Endodermal cell (in vitro differentiated cells): ENCODE measurements around the gene TOMM40. TPM values are rescaled to one million over a fixed set of nuclear protein-coding genes. Genes with fewer than 3 reads are reported as not detected.
A peak's percentile ranks its signal among the peaks of the same experiment; 100 is the strongest.
"Not testable (repeated sequence)": the region's sequence is repeated elsewhere in the genome, so short reads cannot be mapped to it uniquely, and the experiment has no call there.

Experiments used
- DNase-seq: peaks from one replicate; pipeline ENCODE4 v3.0.0-alpha.2; 2017
- H3K27ac ChIP-seq: 2 replicates; pipeline ENCODE4 v1.5.1; 2013; ENCODE audit warnings: mild to moderate bottlenecking, low read depth, low read length, moderate library complexity
- H3K27me3 ChIP-seq: 2 replicates; pipeline ENCODE4 v1.6.1; 2013; ENCODE audit warnings: mild to moderate bottlenecking, low read length, moderate library complexity; ENCODE audit not compliant: insufficient read depth, control insufficient read depth, poor library complexity, severe bottlenecking
- H3K36me3 ChIP-seq: 2 replicates; pipeline ENCODE4 v1.7.0; 2013; ENCODE audit warnings: mild to moderate bottlenecking, low read length, moderate library complexity; ENCODE audit not compliant: control insufficient read depth, insufficient read depth
- H3K4me1 ChIP-seq: one replicate; pipeline ENCODE4 v1.7.0; 2013; ENCODE audit warnings: low read length; ENCODE audit not compliant: control insufficient read depth, insufficient read depth
- H3K4me3 ChIP-seq: 2 replicates; pipeline ENCODE4 v1.5.1; 2013; ENCODE audit warnings: mild to moderate bottlenecking, low read length, moderate library complexity
- H3K9ac ChIP-seq: 2 replicates; pipeline ENCODE4 v1.6.1; 2013; ENCODE audit warnings: mild to moderate bottlenecking, low read length, moderate library complexity; ENCODE audit not compliant: poor library complexity, severe bottlenecking; ENCODE audit errors: extremely low read depth
- H3K9me3 ChIP-seq: 2 replicates; pipeline ENCODE4 v1.6.1; 2013; ENCODE audit warnings: mild to moderate bottlenecking, low read length, moderate library complexity; ENCODE audit not compliant: control insufficient read depth
- H3K27ac Mint-ChIP-seq: 2 replicates; pipeline ENCODE4 v1.8.0; 2020; ENCODE audit warnings: mixed read lengths
- H3K27me3 Mint-ChIP-seq: 2 replicates; pipeline ENCODE4 v1.8.0; 2021; ENCODE audit warnings: mild to moderate bottlenecking, mixed read lengths; ENCODE audit not compliant: insufficient read depth
- H3K36me3 Mint-ChIP-seq: 2 replicates; pipeline ENCODE4 v1.8.0; 2020; ENCODE audit warnings: low read depth, mixed read lengths
- H3K4me1 Mint-ChIP-seq: 2 replicates; pipeline ENCODE4 v1.8.0; 2020; ENCODE audit warnings: mixed read lengths
- H3K4me3 Mint-ChIP-seq: 2 replicates; pipeline ENCODE4 v1.8.0; 2020; ENCODE audit warnings: mild to moderate bottlenecking, moderate library complexity, mixed read lengths
- H3K9me3 Mint-ChIP-seq: 2 replicates; pipeline ENCODE4 v1.8.0; 2020; ENCODE audit warnings: mild to moderate bottlenecking, mixed read lengths
- CTCF ChIP-seq: fragments of 200-600 bp; sonication (generic); conservative IDR thresholded peaks from 2 replicates; pipeline ENCODE4 v1.5.0; 2021; ENCODE audit warnings: antibody characterized with exemption, mild to moderate bottlenecking
- WGBS, 2 experiments: methylation state at CpG; one replicate each; pipeline versions ENCODE4 v1.1.5 to v1.1.7; 2013; ENCODE audit warnings: missing lambda C conversion rate in 2 of 2, mixed read lengths in 1 of 2; ENCODE audit not compliant: insufficient coverage in 1 of 2, insufficient read length in 1 of 2; 5-methylcytosine and 5-hydroxymethylcytosine counted together
- total RNA-seq, 2 donors: library from RNA; stranded (reverse); fragmentation: NEBNext Ultra II Directional in 1 of 2; extraction: Animal tissue kit (Norgen Biotek cat#: 25700) in 1 of 2; gene quantifications; 2 replicates in 1 of 2; 3 replicates in 1 of 2; pipeline ENCODE4 v1.2.1, GENCODE V29; 2021

Gene TOMM40
- total RNA-seq, 2 donors from 2014 or later: 88.1 to 93.8 TPM

- no peak overlapping the region for H3K4me3 ChIP-seq
- TF ChIP-seq CTCF: no peak
- no peaks in the 10 kb centered on the region for H3K9me3 ChIP-seq
- no peak overlapping the region for H3K27ac ChIP-seq
- H3K9ac ChIP-seq: no peak overlapping the region
- peaks cover 46% of the 10 kb centered on the region for H3K36me3 ChIP-seq
- Mint-ChIP-seq H3K27me3 (no peaks in the 10 kb centered on the region), H3K4me3 (no peak overlapping the region), H3K27ac (peak overlapping the region; percentile 42), H3K9me3 (no peaks in the 10 kb centered on the region), H3K4me1 (no peaks in the 10 kb centered on the region), H3K36me3 (peaks cover 60% of the 10 kb centered on the region)
- no peaks in the 10 kb centered on the region for H3K4me1 ChIP-seq
- no peak for DNase-seq
- H3K27me3 ChIP-seq: no peaks in the 10 kb centered on the region
- 92 to 100% methylated on average over 7 to 15 of the region's 18 CpGs for WGBS, 2 experiments
Measured at GRCh38 chr19:44879309-44880065, 11.6 kb upstream of the TOMM40 start.

DNA sequence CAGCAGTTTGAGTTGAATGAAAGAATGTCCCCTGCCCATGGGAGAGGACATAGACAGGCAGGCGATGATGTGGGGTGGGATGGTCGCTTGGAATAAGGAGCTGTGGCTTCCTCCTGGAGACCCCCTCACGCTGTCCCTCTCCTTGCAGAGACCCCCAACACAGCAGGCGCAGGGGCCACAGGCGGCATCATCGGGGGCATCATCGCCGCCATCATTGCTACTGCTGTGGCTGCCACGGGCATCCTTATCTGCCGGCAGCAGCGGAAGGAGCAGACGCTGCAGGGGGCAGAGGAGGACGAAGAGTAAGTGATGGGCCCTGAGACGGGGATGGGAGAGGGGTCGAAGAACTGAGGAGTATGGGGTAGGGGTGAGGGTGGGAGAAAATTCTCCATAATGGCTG lies 9.0 kb upstream of the TOMM40 start:
- H3K4me3 Mint-ChIP-seq: no peak overlapping the region
- H3K36me3 Mint-ChIP-seq: peaks cover 57% of the 10 kb centered on the region
- Histone ChIP-seq H3K4me1 (no peaks in the 10 kb centered on the region), H3K9me3 (no peaks in the 10 kb centered on the region), H3K36me3 (peaks cover 43% of the 10 kb centered on the region), H3K27ac (no peak overlapping the region), H3K4me3 (no peak overlapping the region), H3K27me3 (no peaks in the 10 kb centered on the region), H3K9ac (no peak overlapping the region)
- H3K9me3 Mint-ChIP-seq: no peaks in the 10 kb centered on the region
- DNase-seq: no peak
- 93 to 97% methylated on average over 6 to 15 of the region's 15 CpGs for WGBS, 2 experiments
- H3K27me3 Mint-ChIP-seq: no peaks in the 10 kb centered on the region
- no peak overlapping the region for H3K27ac Mint-ChIP-seq
- no peaks in the 10 kb centered on the region for H3K4me1 Mint-ChIP-seq
- TF ChIP-seq CTCF: no peak

DNA sequence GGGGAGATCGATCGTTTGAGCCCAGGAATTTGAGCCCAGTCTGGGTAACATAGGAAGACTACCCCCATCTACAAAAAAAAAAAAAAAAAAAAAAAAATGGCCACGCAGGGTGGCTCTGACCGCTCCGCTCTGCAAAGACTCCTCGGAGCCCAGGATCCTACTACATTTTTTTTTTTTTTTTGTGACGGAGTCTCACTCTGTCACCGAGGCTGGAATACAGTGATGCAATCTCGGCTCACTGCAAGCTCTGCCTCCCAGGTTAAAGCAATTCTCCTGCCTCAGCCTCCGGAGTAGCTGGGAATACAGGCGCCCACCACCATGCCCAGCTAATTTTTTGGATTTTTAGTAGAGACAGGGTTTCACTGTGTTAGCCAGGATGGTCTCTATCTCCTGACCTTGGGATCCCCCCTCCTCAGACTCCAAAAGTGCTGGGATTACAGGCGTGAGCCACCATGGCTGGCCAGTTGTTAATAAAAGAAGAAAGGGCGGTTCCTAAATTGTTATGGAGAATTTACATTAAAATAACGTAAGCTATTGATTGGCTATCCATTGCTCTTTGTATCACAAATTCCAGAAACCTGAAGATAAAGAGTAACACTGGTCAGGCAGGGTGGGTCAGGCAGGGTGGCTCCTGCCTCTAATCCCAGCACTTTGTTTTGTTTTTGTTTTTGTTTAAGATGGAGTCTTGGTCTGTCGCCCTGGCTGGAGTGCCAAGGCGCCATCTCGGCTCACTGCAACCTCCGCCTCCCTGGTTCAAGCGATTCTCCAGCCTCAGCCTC lies 8.2 kb upstream of the TOMM40 start:
- H3K36me3 ChIP-seq: peaks cover 45% of the 10 kb centered on the region
- not testable (repeated sequence) for H3K4me1 ChIP-seq, DNase-seq, H3K4me3 Mint-ChIP-seq, H3K9ac ChIP-seq, H3K27ac Mint-ChIP-seq, H3K27ac ChIP-seq, H3K27me3 Mint-ChIP-seq, H3K9me3 Mint-ChIP-seq, H3K4me1 Mint-ChIP-seq, H3K4me3 ChIP-seq, H3K27me3 ChIP-seq, H3K9me3 ChIP-seq
- H3K36me3 Mint-ChIP-seq: peaks cover 57% of the 10 kb centered on the region
- WGBS, 2 experiments: 83 to 96% methylated on average over 15 to 19 of the region's 19 CpGs
